Measurements from ENCODE around the gene STK32C. TPM values are rescaled to one million over a fixed set of nuclear protein-coding genes. Genes with fewer than 3 reads are reported as not detected.
A peak's percentile ranks its signal among the peaks of the same experiment; 100 is the strongest.

The STK32C gene
- total RNA-seq, 1 donor from 2014 or later: 12.9 TPM

DNA sequence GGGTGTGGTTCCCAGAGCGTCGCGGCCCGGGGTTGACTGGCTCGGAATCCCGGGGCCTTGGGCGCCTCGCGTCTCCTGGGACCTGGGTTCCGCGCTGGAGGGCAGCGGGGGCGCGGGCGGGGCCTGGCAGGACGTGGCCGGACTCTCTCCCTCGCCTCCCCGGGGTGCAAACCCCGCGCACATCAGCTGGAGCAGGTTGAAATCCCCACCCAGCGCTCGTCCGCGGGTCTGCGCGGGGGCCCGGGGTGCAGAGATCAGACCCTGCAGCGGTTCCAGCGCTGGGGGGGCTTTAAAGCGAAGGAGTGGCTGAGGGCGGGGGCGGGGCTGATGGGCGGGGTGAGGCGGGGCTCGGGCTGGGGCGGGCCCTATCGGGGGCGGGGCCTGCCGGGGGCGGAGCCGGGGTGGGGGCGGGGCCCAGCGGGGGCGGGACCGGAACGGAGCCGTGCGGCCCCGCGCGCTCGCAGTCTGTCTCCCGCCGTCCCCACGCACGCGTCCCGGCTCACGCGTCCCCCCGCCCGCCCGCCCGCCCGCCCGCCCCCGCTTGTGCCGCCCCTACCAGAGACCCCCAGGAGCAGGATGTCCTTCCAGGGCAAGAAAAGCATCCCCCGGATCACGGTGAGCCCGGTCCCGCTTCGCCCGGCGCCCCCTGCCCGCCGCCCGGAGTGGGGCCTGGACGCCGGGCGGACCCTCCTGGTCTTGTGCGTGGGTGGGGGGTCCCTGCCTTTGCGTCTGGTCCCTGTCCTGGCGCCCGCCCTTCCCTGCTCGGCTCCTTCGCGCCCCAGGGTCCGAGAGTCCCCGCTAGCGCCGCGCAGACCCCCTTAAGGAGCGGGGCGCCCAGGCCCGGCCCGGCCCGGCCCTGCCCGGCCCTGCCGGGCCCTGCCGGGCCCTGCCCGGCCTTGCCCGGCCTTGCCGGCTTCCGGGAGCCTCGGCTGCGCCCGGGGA is 121.0 kb downstream of the STK32C start, which contains the start of gene DPYSL4:
DPYSL4 (plus strand) TSS at position 461 of the 942 bp plus-strand sequence; CDS start at position 577, 116 bp downstream.
- no peak for DNase-seq (ENCODE audit: extremely low spot score, unreplicated experiment)
- TF ChIP-seq, protein P1, sequence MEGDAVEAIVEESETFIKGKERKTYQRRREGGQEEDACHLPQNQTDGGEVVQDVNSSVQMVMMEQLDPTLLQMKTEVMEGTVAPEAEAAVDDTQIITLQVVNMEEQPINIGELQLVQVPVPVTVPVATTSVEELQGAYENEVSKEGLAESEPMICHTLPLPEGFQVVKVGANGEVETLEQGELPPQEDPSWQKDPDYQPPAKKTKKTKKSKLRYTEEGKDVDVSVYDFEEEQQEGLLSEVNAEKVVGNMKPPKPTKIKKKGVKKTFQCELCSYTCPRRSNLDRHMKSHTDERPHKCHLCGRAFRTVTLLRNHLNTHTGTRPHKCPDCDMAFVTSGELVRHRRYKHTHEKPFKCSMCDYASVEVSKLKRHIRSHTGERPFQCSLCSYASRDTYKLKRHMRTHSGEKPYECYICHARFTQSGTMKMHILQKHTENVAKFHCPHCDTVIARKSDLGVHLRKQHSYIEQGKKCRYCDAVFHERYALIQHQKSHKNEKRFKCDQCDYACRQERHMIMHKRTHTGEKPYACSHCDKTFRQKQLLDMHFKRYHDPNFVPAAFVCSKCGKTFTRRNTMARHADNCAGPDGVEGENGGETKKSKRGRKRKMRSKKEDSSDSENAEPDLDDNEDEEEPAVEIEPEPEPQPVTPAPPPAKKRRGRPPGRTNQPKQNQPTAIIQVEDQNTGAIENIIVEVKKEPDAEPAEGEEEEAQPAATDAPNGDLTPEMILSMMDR (conservative IDR thresholded peaks at IDR 0.05): peak; percentile 32
- H3K27me3 Mint-ChIP-seq: peaks cover 56% of the 10 kb centered on the region
- peaks cover 14% of the 10 kb centered on the region for H3K4me1 Mint-ChIP-seq (ENCODE audit: unreplicated experiment)
- peaks cover 12% of the 10 kb centered on the region for H3K36me3 Mint-ChIP-seq
- no peak within 1 kb of the TSS for H3K27ac Mint-ChIP-seq
- no peaks in the 10 kb centered on the region for H3K9me3 Mint-ChIP-seq
- H3K4me3 Mint-ChIP-seq: peak within 1 kb of the TSS; percentile 84

DNA sequence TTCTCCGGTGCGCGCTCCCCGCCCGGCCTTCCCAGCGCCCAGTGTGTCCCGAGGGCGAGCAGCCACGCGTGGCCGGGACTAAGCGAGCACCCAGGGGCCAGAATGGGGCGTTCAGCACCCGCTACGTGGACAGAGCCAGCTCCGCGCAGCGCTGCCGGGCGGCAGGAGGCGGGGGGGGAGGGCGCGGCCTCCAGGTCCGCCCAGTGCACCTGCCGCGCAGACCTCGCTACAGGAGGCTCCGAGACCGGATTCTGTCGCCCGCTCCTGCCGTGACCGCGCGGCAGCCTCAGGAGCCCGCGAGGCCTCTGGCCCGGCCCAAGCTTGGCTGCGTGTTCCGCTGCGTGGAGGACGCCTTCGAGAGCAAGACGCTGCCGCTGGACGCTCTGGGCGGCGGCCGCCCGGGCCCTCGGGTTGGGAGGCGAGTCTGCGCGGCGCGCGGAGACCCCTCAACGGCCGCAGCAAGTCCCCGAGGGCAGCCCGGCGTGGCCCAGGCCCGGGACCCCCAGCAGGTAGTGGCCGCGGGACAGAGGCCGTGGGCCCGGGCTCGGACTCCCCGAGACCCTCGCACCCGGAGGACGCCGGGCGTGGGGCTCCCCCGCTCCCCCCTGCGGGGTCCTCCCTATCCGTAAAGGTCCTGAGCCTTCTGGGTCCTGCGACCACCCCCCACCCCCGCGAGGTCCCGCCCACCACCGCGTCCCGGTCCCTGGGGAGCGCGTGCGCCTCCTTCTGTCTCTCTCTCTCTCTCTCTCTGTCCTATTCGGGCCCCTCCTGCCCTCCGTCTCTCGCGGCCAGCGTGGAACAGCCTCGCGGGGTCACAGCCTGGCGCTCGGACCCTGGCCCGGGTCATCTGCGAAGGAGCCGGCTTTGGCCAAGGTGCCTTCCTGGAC is 121.9 kb downstream of the STK32C start:
- H3K36me3 Mint-ChIP-seq: peaks cover 12% of the 10 kb centered on the region
- H3K9me3 Mint-ChIP-seq: no peaks in the 10 kb centered on the region
- no peak for DNase-seq (ENCODE audit: extremely low spot score, unreplicated experiment)
- H3K27me3 Mint-ChIP-seq: peaks cover 65% of the 10 kb centered on the region
- TF ChIP-seq, protein P1 (conservative IDR thresholded peaks at IDR 0.05): no peak
- peaks cover 18% of the 10 kb centered on the region for H3K4me1 Mint-ChIP-seq (ENCODE audit: unreplicated experiment)
- no peak overlapping the region for H3K27ac Mint-ChIP-seq
- no peak overlapping the region for H3K4me3 Mint-ChIP-seq

DNA sequence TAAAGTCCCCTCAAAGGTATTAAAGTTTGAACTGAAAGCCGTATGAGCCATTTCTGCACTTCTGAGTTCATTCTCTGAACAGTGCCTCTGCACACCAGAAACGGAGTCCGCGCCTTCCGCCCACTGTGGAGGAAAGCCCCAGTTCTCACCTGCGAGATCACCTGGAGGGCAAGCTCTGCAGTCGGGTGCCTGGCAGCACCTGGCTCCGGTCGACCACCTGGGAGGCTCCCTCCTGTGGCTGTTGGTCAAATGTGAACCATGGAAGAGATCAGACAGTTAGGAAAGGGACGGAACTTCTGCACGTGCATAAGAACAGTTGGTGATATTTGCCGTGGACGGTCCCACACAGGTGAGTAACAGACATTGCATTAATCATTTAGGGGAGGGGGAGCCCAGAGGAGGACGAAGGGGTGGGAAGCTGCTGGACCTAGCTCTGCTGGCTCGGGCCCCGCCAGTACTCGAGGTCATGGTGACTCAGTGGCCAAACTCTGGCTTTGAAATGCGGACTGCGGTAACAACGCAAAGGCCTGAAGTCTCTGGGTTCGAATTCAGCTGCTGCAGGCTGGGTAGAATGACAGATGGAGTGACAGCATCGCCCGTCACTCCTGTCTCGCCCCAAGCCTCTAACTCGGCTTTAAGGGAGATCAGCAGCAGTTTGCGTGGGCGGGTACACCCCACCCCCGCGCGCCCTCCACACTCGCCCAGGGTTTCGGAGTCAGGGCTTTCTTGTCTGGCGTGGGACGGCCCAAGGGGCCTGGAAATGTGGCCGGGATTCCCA is 122.7 kb downstream of the STK32C start:
- Mint-ChIP-seq H3K9me3 (no peaks in the 10 kb centered on the region), H3K36me3 (peaks cover 8% of the 10 kb centered on the region), H3K27ac (no peak overlapping the region), H3K4me1 (ENCODE audit: unreplicated experiment) (peaks cover 20% of the 10 kb centered on the region), H3K27me3 (peaks cover 68% of the 10 kb centered on the region), H3K4me3 (peak overlapping the region; percentile 79)
- TF ChIP-seq, protein P1 (conservative IDR thresholded peaks at IDR 0.05): no peak
- DNase-seq (ENCODE audit: extremely low spot score, unreplicated experiment): no peak

DNA sequence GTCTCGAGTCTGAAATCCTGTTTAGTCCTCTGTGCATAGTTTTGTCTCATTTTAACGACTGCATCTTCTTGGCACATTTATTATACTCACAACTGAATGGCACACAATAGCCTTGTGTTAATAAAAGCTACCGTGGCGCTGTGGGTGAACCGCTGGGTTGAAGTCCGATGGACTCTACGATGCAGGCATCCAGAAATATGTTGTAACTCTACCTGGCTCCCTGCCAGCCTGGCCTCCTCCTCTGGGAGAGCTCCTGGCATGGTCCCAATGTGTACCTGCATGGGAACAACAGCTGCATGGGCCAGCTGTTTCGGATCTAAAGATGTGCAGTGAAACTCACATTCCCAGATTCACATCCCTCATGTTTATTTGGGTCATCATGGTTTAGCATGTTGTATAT is 124.7 kb downstream of the STK32C start:
- no peak for DNase-seq (ENCODE audit: extremely low spot score, unreplicated experiment)
- H3K27me3 Mint-ChIP-seq: peaks cover 63% of the 10 kb centered on the region
- no peak overlapping the region for H3K4me3 Mint-ChIP-seq
- no peaks in the 10 kb centered on the region for H3K36me3 Mint-ChIP-seq
- no peaks in the 10 kb centered on the region for H3K9me3 Mint-ChIP-seq
- H3K4me1 Mint-ChIP-seq (ENCODE audit: unreplicated experiment): peaks cover 14% of the 10 kb centered on the region
- no peak overlapping the region for H3K27ac Mint-ChIP-seq
- TF ChIP-seq, protein P1 (conservative IDR thresholded peaks at IDR 0.05): no peak

DNA sequence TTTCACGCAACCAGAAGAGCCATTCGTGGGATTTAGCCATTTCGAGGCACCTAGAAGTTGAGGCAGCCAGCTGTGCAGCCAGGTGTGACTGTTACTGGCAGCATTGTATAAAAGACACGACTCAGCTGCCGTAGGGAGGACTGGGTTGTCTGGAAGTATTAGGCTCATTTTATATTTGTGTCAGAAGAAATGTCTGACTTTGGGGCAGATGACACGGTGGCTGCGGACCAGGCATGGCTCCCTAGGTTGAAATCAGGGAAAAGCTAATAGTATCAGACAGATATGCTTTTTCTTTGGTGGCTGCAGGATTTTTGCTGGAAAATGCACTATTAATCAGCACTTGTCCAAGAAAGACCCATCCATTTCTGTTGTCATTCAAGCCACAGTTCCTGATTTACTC is 125.2 kb downstream of the STK32C start:
- DNase-seq (ENCODE audit: extremely low spot score, unreplicated experiment): no peak
- peaks cover 14% of the 10 kb centered on the region for H3K4me1 Mint-ChIP-seq (ENCODE audit: unreplicated experiment)
- no peak overlapping the region for H3K4me3 Mint-ChIP-seq
- TF ChIP-seq, protein P1 (conservative IDR thresholded peaks at IDR 0.05): no peak
- no peaks in the 10 kb centered on the region for H3K36me3 Mint-ChIP-seq
- no peak overlapping the region for H3K27ac Mint-ChIP-seq
- H3K9me3 Mint-ChIP-seq: no peaks in the 10 kb centered on the region
- peaks cover 64% of the 10 kb centered on the region for H3K27me3 Mint-ChIP-seq
